GM12891 (cell line): ENCODE results near the gene KLHL34.

Experiments used
- PAX5 ChIP-seq: IDR thresholded peaks from 2 replicates; pipeline ENCODE4 v1.6.1; 2011; ENCODE audit warnings: low read length, moderate library complexity, mild to moderate bottlenecking; ENCODE audit not compliant: insufficient read depth, severe bottlenecking
- POLR2A ChIP-seq: IDR thresholded peaks from 2 replicates; pipeline ENCODE4 v1.6.1; 2011; ENCODE audit warnings: low read depth, low read length, control low read depth
- POLR2AphosphoS5 ChIP-seq: IDR thresholded peaks from 2 replicates; pipeline ENCODE4 v1.6.1; 2011; ENCODE audit warnings: low read depth, low read length, control low read depth
- POU2F2 ChIP-seq: IDR thresholded peaks from 2 replicates; pipeline ENCODE4 v1.6.1; 2011; ENCODE audit warnings: low read depth, mild to moderate bottlenecking, control low read depth, low read length, moderate library complexity
- SPI1 ChIP-seq: IDR thresholded peaks from 2 replicates; pipeline ENCODE4 v1.6.1; 2011; ENCODE audit warnings: low read depth, low read length, control low read depth
- TAF1 ChIP-seq: IDR thresholded peaks from 2 replicates; pipeline ENCODE4 v1.6.1; 2011; ENCODE audit warnings: low read depth, low read length, control low read depth

DNA sequence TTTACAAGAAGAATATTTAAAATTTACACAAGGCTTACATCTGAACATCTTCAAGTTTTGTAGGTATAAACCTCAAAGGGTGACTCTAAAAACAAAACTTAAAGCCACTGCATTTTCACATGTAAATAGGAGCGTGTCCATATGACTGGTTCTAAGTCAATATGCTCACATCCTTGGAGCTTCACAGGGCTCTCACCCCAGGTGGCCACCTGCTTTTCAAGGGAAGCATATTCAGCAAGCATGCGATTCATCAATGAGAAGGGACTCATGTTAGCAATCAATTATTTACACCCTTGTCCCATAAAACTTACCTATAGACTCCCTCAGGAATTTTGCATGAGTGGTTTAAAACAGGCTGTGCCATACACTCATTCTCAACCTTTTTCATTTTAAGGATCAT lies 17.8 kb upstream of the KLHL34 start:
- TF ChIP-seq TAF1 (no peak), PAX5 (no peak), POLR2AphosphoS5 (no peak), POLR2A (no peak), SPI1 (no peak), POU2F2 (no peak)
